HUES64 (cell line): ENCODE measurements around the gene PPP1R14C.

ENCODE experiments used
- H3K27ac ChIP-seq: 2 replicates; pipeline ENCODE4 v1.7.0; 2013; ENCODE audit warnings: low read depth, low read length, inconsistent platforms
- H3K27me3 ChIP-seq: 2 replicates; pipeline ENCODE4 v1.6.1; 2013; ENCODE audit warnings: mild to moderate bottlenecking, low read length; ENCODE audit not compliant: insufficient read depth
- H3K36me3 ChIP-seq: 2 replicates; pipeline ENCODE4 v1.6.1; 2013; ENCODE audit warnings: mild to moderate bottlenecking, low read length; ENCODE audit not compliant: insufficient read depth
- H3K4me1 ChIP-seq: 2 replicates; pipeline ENCODE4 v1.6.1; 2013; ENCODE audit warnings: mild to moderate bottlenecking, low read length, moderate library complexity; ENCODE audit not compliant: insufficient read depth
- H3K4me3 ChIP-seq: 2 replicates; pipeline ENCODE4 v1.5.1; 2013; ENCODE audit warnings: mild to moderate bottlenecking, low read length, moderate library complexity
- H3K9ac ChIP-seq: 2 replicates; pipeline ENCODE4 v1.6.1; 2013; ENCODE audit warnings: mild to moderate bottlenecking, low read depth, low read length
- H3K9me3 ChIP-seq: 2 replicates; pipeline ENCODE4 v1.6.1; 2013; ENCODE audit warnings: low read depth, low read length; ENCODE audit not compliant: insufficient read depth
- WGBS: fragments of 150-250, 120-280 bp; methylation state at CpG from one replicate; pipeline ENCODE4 v1.1.7; 2013; ENCODE audit warnings: missing lambda C conversion rate; 5-methylcytosine and 5-hydroxymethylcytosine counted together

PPP1R14C gene

DNA sequence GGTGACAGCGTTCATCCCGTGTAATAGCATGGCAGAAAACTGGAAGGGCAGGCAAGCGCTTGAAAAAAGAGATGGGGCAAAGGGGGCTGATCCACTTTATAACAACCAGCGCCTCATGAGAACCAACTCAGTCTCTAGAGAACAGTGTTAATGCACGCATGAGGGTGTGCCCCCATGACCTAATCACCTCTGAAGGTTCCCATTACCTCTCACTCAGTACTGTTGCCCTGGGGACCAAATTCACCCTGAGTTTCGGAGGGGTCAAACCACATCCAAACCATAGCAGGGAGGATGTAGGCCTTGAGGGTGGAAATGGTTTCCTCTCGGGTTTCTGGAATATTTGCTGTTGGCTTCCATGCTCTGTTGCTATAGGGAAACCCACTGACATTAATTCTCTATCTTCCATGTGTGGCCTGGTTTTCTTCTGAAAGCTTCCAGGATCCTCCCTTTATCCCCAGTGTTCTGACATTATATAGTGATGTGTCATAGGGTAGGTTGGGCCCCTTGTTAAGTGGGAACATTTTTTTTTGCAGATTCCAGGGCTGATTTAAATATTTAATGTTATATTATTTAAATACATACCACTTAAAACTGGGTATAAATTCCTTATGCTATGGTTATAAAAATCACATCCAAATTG is 65.2 kb downstream of the PPP1R14C start:
- no peaks in the 10 kb centered on the region for H3K9me3 ChIP-seq
- H3K4me3 ChIP-seq, result no peak overlapping the region
- whole genome bisulfite sequencing, result 91% methylated on average over 7 of the region's 7 CpGs
- H3K9ac ChIP-seq, result no peak overlapping the region
- no peaks in the 10 kb centered on the region for H3K36me3 ChIP-seq
- H3K4me1 ChIP-seq, result no peaks in the 10 kb centered on the region
- H3K27me3 ChIP-seq, result no peaks in the 10 kb centered on the region
- no peak overlapping the region for H3K27ac ChIP-seq

DNA sequence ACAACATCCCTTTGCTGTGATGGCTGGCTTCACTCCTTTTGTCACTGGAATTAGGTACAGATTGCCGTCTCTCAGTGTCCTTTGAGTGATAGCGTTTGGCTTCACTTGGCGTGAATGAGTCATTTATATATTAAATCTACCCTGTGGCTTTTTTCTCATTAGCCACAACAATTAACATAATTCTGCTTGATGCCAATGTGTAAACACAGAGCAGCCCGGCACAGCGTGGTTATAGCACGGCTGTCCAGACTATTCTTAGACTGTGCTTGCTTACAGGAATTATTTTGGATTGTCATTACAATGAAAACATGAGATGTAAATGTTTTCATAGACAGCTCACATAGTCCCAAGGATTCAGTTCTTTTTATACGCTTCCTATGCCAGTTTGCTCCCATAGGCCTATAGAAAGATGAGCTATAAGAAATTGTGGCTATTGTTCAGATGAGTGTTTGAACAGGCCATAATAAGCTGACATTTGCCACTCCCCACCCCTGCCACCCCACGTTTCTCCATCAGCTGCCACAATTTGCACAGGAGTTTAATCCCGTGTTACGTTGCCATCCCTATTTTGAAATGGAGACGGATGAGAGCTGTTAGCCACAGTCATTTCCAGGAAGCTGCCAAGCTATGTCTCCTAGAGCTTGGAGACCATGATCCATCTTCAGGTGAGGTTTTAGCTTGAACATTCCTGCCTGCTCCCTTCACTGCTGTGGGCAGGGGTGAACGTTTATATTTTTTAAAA is 65.9 kb downstream of the PPP1R14C start:
- WGBS, result 92% methylated on average over 11 of the region's 12 CpGs
- no peak overlapping the region for H3K4me3 ChIP-seq
- H3K9ac ChIP-seq, result no peak overlapping the region
- peaks cover 3% of the 10 kb centered on the region; the same call in 1 of the 2 replicates for H3K27me3 ChIP-seq
- H3K27ac ChIP-seq, result no peak overlapping the region
- no peaks in the 10 kb centered on the region for H3K9me3 ChIP-seq
- no peaks in the 10 kb centered on the region for H3K36me3 ChIP-seq
- H3K4me1 ChIP-seq, result no peaks in the 10 kb centered on the region

DNA sequence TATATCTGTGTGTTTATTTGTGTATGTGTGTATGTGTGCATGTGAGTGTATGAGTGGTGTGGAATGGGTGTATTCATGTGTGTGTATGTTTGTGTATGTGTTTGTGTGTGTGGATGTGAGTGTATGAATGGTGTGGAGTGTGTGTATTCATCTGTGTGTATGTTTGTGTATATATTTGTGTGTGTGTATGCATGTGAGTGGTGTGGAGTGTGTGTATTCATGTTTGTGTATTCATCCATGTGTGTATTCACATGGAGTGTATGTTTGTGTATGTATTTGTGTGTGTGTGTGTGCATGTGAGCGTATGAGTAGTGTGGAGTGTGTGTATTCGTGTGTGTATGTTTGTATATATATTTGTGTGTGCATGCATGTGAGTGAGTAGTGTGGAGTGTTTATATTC is 66.6 kb downstream of the PPP1R14C start:
- H3K4me1 ChIP-seq, result no peaks in the 10 kb centered on the region
- no peaks in the 10 kb centered on the region for H3K9me3 ChIP-seq
- 94% methylated on average over 2 of the region's 2 CpGs for WGBS
- H3K27me3 ChIP-seq, result peaks cover 7% of the 10 kb centered on the region; the same call in 1 of the 2 replicates
- H3K9ac ChIP-seq, result no peak overlapping the region
- H3K36me3 ChIP-seq, result no peaks in the 10 kb centered on the region
- no peak overlapping the region for H3K27ac ChIP-seq
- no peak overlapping the region for H3K4me3 ChIP-seq

DNA sequence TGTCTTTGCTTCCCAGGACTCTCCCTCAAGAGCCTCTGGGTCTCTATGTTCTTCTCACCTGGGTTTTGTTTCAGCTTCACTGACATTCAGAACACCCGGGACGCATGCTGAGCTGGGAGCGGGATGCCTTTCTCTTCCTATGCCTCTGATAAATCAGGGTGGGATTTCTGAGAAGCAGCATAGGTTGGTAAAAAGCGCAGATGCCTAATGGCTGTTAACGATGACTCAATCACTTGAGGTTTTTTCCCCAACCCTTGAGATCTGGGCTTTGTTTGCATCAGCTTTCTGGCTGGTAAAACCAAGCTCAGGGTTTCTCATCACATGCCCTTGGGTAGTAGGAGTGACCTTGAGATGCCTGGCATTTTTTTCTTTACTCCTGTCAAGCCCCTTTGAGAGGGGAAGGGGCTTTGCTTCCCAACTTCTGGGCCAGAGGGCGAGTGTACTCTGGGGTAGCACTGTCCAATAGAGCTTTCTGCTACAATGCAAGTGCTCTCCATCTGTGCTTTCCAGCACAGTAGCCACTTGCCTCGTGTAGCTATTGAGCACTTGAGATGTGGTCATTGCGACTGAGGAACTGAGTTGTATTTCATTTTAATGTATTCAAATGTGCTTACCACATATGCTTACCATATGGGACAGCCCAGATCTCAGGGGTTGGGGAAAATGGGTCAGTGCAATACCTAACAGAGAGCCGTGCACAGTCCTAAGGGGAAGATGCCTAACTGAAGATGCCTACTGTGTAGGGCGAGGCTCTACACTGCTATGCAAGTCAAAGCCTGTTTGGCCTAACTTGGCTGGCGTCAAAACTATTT is 69.1 kb downstream of the PPP1R14C start:
- Histone ChIP-seq H3K4me1 (no peaks in the 10 kb centered on the region), H3K27me3 (peaks cover 13% of the 10 kb centered on the region), H3K9me3 (no peaks in the 10 kb centered on the region), H3K4me3 (no peak overlapping the region), H3K36me3 (no peaks in the 10 kb centered on the region), H3K9ac (no peak overlapping the region), H3K27ac (no peak overlapping the region)
- 79% methylated on average over 10 of the region's 11 CpGs for WGBS

DNA sequence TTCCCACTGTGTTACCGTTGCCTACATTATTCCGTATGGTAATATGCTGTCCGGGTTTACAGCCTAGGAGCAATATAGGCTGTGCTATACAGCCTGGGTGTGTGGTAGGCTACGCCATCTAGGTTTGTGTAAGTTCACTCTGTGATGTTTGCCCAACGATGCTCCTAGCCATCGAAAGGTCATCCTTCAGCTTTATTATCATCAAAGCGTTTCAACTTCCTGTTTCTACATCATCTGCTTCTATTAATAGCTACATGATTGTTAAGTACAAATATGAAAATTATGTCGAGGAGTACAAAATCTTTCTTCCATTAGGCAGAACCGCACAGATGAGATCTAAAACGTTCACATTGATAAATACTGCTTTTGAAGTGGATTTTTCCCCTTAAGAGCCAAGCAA is 69.9 kb downstream of the PPP1R14C start:
- Histone ChIP-seq H3K27me3 (peaks cover 13% of the 10 kb centered on the region), H3K4me1 (no peaks in the 10 kb centered on the region), H3K9ac (no peak overlapping the region), H3K36me3 (no peaks in the 10 kb centered on the region), H3K27ac (no peak overlapping the region), H3K9me3 (no peaks in the 10 kb centered on the region), H3K4me3 (no peak overlapping the region)
- WGBS, result 96% methylated on average over 8 of the region's 10 CpGs

DNA sequence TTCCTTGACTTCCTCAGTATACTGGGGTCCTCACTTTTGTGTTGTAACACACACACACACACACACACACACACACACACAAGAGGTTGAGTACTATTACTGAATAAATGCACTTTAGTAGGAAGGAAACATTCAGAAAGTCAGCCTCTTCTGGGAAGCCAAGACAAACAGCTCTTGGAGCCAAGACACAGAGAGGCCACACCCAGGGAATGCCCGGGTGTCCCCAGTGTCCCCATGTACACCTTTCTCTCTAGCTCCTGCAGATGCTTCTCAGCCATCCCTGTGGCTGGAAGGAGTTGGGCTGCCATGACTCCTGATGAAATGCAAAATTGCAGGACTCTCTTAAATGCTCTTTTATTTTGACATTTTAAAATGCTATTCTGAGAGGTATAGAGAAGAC is 70.5 kb downstream of the PPP1R14C start:
- WGBS, result 90% methylated on average over 1 of the region's 1 CpG
- no peak overlapping the region for H3K27ac ChIP-seq

DNA sequence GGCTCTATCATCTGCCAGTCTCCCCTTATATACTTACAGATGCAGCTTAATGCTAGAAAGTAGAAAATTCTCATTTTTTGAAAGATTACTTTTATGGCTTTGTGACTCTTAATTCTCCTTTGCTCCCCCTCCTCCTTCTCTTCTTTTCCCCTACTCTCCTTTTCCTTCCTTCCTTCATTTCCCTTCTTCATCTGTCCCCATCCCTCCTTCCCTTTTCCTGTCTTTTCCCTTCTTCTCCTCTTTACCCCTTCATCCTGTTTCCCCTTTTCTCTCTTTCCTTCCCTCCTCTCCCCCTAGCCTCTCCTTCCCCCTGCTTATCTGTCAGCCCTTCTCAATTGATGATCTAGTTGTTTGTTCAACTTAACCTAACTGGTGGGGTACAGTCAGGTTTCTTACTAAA is 71.5 kb downstream of the PPP1R14C start:
- no peak overlapping the region for H3K27ac ChIP-seq
- no peaks in the 10 kb centered on the region for H3K9me3 ChIP-seq
- no peaks in the 10 kb centered on the region for H3K36me3 ChIP-seq
- peaks cover 13% of the 10 kb centered on the region for H3K27me3 ChIP-seq
- H3K4me3 ChIP-seq, result no peak overlapping the region
- no peak overlapping the region for H3K9ac ChIP-seq
- H3K4me1 ChIP-seq, result no peaks in the 10 kb centered on the region

More for the DNA sequence above, 70.5 kb downstream of the PPP1R14C start:
- no peaks in the 10 kb centered on the region for H3K9me3 ChIP-seq
- H3K4me3 ChIP-seq, result no peak overlapping the region
- H3K9ac ChIP-seq, result no peak overlapping the region
- H3K36me3 ChIP-seq, result no peaks in the 10 kb centered on the region
- H3K4me1 ChIP-seq, result no peaks in the 10 kb centered on the region
- H3K27me3 ChIP-seq, result peaks cover 13% of the 10 kb centered on the region

DNA sequence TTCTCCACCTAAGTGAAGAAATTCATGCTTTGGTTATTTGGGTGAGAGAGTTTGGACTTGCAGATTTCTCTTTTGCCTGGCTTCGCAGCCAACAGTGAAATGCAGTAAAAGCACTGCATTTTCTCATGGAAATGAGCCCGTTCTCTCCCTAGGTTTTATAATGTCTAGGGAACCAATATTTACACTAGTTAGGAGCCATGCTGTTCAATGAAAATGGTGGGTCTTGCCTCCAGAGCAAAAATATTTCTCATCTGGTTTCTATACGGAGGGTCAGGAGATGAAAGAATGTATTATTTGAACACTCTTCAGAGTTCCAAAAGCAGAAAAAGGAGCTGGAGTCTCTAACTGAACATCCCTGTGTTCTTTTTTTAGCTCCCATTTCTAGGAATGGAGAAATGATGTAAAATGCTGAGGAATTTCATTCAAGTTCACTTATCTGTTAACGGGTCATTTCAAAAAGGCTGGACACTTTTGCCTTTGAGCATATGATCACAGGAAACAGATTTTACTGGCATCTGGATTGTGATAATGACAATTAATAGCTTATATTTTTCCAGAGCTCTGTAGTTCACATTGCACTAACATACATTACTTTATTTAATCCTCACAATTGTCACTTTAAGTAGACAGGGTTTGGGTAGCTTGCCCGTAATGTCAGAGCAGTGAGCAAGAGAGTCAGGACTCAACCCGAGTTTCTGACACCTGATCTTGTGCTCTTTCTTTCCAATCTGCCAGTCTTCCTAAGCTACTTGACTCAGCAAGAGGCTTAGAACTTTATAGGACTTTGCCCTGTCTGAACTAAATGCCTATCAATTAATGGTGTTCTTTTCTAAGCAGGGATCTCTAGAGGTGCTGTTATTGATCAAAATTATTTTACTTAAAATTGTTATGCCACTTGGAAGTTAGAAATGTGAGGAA is 78.0 kb downstream of the PPP1R14C start:
- Histone ChIP-seq H3K9ac (no peak overlapping the region), H3K36me3 (no peaks in the 10 kb centered on the region), H3K9me3 (no peaks in the 10 kb centered on the region), H3K27me3 (no peaks in the 10 kb centered on the region), H3K27ac (no peak overlapping the region), H3K4me3 (no peak overlapping the region), H3K4me1 (peaks cover 16% of the 10 kb centered on the region)
- WGBS, result 84% methylated on average over 6 of the region's 6 CpGs

DNA sequence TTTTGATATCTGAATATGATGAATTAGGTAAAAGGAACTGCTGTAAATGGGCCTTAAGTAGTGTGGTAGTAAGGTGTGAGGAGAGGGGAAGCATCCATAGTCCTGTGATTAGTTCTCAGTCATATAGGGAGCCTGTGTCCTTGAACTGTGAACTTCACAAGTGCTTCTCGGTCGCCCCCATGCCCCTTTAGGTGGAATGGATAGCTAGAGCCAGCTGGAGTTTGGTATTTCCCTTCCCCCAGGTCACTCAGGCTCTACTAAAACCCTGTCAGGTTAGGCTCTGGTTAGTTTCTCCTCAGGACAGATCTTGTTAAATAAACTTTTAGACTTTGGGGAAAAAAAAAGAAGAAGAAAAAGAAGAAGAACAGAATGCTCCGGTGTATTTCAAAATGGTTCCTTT is 82.0 kb downstream of the PPP1R14C start:
- H3K27me3 ChIP-seq, result peaks cover 35% of the 10 kb centered on the region
- H3K4me3 ChIP-seq, result no peak overlapping the region
- H3K27ac ChIP-seq, result no peak overlapping the region
- 59% methylated on average over 3 of the region's 3 CpGs for WGBS
- no peaks in the 10 kb centered on the region for H3K36me3 ChIP-seq
- no peak overlapping the region for H3K9ac ChIP-seq
- H3K9me3 ChIP-seq, result no peaks in the 10 kb centered on the region
- peaks cover 31% of the 10 kb centered on the region for H3K4me1 ChIP-seq

DNA sequence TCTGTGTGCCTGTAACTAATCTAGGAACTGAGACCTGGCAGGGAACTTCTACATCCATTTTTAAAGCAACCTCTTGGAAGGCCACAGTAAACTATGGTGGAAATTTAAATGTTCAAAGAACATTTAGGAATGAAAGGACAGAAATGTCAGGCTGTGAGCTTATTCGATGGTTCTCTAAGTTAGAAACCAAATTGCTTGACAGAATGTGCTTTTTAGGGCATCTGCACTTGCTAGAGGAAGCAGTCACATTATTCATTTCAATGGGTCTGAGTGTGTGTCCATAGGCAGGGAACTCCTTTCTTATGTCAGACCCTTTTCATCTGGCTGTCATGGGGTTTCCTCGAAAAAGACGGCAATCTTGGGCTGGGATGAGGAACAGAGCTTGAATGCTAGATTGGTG is 84.4 kb downstream of the PPP1R14C start:
- Histone ChIP-seq H3K9me3 (no peaks in the 10 kb centered on the region), H3K27ac (no peak overlapping the region), H3K36me3 (no peaks in the 10 kb centered on the region), H3K4me1 (peaks cover 37% of the 10 kb centered on the region), H3K27me3 (peaks cover 46% of the 10 kb centered on the region), H3K4me3 (no peak overlapping the region), H3K9ac (no peak overlapping the region)
- 70% methylated on average over 3 of the region's 3 CpGs for WGBS
